Stimulated activated CD4-positive, alpha-beta T cell treated with anti-CD3 and anti-CD28 coated beads, Interleukin-12 subunit alpha, Interleukin-12 subunit beta, amount 100 ng/mL, for 48 hours (primary cell): Measurements from ENCODE around the gene TTC9B.

ENCODE experiments used
- DNase-seq, 3 donors: peaks; one replicate each; pipeline ENCODE4 v3.0.0-alpha.2; 2020; ENCODE audit warnings: low read depth in 2 of 3, low spot score in 1 of 3

TTC9B gene

DNA sequence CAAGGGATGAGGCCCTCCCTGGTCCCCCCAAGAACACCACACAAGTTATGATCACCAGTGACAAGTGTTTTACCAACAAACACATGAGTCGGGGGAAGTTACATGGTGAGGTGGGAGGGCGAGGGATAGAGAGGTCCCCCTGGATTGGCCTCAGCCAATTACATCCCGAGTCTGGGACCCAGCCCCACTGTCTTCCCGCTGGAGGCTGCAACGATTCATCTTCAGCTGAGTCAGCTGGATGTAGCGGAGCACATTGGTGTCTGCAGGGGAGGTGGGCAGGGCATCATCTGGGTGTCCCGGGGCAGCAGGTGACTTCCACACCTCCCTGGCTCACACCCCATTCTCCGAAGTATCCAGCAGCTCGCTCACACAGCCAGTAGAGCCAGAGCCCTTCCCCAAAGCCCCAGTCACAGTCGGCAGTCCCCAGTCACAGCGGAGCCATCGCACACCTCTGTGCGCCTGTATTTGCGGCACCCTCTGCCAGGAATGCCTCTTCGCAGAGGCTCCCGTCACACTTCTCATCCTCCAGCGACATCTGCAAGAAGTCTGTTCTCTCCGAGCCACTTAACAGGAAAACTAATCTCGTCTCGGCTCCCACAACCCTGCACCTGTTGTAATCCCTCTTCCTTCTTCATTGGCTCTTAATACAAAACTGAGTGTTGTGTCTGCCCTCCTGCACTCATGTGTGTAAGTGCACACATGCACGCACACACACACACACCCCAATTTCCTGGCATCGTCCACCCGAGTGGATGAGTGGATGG is 2.0 kb downstream of the TTC9B start:
- no peak for DNase-seq

DNA sequence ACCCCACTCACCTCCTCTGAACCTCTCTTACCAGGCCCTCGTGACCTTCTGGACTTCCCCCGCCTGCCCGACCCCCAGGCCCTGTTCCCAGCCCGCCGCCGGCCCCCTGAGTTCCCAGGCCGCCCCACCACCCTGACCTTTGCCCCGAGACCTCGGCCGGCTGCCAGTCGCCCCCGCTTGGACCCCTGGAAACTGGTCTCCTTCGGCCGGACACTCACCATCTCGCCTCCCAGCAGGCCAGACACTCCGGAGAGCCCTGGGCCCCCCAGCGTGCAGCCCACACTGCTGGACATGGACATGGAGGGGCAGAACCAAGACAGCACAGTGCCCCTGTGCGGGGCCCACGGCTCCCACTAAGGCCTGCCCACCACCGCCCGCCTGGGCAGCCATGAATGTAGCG is 3.2 kb downstream of the TTC9B start:
- DNase-seq: no peak

DNA sequence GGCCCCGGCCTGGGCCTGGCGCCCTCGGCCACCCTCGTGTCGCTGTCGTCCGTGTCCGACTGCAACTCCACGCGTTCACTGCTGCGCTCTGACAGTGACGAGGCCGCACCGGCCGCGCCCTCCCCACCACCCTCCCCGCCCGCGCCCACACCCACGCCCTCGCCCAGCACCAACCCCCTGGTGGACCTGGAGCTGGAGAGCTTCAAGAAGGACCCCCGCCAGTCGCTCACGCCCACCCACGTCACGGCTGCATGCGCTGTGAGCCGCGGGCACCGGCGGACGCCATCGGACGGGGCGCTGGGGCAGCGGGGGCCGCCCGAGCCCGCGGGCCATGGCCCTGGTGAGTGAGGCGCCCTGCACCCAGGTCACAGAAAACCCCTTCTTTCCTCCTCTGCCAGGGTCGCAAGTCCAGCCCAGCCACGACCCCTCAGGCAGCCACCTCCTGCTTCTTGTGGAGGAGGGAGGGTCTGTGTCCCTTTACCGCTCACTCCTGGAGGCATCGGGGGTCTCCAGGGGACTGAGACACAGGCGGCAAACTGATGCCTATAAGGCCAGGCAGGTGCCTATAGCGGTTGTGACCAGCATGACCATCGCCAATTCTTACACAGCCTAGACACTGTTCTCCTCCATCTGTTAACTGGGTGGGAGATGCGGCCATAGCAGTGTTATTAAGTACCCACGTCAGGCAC is 4.2 kb downstream of the TTC9B start:
- DNase-seq: no peak

DNA sequence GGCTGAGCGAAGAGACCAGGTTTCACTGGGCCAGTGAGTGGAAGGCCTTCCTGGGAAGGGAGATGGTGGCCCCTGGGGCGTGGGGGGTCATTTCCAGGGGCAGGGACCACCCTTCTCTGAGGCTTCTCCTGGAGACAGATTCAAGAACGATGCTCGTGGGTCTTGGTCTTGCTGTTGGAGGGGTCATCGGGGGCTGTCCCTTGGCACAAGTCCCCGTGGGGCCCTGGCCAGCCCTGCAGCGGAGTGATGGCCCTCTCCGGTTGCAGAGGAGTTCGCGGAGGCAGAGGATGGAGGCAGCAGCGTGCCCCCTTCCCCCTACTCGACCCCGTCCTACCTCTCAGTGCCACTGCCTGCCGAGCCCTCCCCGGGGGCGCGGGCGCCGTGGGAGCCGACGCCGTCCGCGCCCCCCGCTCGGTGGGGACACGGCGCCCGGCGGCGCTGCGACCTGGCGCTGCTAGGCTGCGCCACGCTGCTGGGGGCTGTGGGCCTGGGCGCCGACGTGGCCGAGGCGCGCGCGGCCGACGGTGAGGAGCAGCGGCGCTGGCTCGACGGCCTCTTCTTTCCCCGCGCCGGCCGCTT is 4.8 kb downstream of the TTC9B start:
- no peak for DNase-seq

DNA sequence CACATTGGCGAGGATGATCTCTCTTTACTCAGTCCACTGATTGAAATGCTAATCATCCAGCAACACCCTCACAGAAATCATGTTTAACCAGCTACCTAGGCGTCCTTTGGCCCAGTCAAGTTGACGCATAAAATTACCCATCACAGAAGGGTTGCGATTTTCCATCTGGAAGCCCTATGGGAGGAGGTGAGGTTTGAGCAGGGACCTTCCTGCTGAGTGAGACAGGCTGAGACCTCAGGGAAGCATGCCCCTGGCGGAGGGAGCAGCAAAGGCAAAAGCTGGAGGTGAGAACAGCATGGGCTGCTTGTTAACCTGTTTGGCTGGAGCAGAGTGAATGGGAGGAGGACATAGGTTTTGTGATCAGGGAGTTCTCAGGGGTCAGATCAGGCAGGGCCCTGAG is 7.3 kb downstream of the TTC9B start:
- DNase-seq: no peak

DNA sequence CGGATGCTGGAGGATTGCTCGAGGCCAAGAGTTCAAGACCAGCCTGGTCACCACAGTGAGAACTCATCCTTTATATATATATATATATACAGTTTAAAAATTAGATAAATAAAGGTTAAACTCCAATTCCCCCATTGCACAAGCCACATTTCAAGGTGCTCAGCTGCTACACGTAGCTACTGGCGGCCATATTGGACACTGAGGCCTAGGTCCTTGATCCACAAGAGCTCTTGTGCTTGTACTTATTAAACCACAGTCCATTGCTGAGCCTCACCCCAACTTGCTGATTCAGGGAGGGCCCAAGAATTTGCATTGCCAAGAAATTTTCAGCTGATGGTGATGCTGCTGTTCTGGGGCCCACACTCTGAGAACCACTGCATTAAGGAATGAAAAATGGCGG is 9.6 kb downstream of the TTC9B start:
- DNase-seq: no peak

DNA sequence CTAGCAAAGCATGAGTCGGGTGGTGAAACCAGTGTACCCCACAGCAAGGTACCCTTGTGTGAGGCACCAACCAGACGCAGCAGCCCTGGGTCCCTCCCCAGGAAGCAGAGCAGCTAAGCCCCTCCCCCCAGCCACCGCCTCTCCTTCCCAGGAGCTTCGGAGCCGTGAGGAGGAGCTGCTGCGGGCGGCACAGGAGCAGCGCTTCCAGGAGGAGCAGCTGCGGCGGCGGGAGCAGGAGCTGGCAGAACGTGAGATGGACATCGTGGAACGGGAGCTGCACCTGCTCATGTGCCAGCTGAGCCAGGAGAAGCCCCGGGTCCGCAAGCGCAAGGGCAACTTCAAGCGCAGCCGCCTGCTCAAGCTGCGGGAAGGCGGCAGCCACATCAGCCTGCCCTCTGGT is 12.4 kb downstream of the TTC9B start:
- DNase-seq: no peak

DNA sequence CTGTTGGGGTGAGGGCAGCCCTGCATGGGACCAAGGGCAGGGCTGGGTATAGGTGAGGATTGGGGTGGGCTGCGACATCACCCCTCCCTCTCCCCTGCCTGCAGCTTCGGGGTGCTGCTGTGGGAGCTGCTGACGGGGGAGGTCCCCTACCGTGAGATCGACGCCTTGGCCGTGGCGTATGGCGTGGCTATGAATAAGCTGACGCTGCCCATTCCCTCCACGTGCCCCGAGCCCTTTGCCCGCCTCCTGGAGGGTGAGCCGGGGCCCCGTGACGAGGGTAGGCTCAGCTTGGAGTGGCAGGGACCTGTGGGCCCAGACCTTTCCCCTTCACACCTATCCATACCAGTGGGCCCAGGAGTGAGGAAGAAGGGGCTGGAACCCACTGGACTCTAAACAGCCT is 13.8 kb downstream of the TTC9B start:
- DNase-seq: no peak

DNA sequence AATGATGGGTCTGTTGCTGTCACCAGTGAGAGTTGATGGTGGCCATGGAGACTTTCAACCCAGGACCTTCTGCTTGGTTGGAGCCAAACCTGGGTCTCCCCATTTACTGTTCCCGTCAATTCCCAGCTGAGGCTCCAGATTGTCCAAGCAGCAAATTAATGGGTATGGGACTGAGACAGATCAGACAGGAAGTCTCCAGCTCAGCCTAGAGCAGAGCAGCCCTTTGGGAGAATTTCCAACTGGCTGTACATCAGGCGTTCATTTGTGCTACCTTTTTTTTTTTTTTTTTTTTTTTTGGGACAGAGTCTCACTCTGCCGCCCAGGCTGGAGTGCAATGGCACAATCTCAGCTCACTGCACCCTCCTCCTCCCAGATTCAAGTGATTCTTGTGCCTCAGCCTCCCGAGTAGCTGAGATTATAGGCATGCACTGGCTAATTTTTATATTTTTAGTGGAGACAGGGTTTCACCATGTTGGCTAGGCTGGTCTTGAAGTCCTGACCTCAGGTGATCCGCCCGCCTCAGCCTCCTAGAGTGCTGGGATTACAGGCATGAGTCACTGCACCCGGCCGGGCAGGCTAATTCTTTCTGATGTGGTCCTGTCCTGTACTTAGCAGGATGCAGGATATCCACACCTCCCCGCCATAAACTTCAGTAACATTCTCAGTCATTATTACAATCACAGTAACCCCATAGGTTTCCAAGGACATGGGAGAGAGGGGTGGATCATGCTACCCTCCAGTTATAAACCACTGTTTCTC is 17.7 kb downstream of the TTC9B start:
- no peak for DNase-seq

DNA sequence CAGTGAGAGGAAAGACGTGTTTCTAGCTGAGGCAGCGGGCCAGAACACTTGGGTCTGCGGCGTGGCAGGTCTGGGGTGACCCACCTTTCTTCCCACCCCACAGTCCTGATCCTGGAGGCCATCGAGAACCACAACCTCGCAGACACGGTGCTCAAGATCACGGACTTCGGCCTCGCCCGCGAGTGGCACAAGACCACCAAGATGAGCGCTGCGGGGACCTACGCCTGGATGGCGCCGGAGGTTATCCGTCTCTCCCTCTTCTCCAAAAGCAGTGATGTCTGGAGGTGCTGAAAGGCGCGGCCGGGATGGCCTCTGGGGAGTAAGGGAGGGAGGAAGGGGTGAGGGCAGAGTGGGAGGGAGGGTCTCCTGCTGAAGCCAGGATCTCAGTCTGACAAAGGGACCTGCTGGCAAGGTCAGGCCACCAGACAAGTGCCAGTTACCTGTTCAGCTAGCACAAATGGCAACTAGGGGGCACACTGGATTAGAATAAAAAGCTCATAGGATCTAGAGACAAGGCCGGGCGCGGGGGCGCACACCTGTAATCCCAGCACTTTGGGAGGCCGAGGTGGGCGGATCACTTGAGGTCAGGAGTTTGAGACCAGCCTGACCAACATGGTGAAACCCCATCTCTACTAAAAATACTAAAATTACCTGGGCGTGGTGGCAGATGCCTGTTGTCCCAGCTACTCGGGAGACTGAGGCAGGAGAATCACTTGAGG is 19.8 kb downstream of the TTC9B start:
- DNase-seq: no peak

DNA sequence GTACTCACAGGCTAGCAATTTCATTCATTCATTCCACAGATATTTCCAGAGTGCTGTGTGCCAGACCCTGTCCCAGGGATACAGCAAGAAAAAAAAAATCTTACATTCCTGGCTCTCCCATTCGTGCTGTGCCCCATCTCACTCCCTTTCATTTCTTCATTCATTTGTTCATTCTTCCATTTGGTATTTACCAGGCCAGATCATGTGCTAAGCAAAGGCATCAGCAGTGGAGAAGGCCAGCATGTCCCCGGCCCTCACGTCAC is 24.7 kb downstream of the TTC9B start:
- DNase-seq: no peak

DNA sequence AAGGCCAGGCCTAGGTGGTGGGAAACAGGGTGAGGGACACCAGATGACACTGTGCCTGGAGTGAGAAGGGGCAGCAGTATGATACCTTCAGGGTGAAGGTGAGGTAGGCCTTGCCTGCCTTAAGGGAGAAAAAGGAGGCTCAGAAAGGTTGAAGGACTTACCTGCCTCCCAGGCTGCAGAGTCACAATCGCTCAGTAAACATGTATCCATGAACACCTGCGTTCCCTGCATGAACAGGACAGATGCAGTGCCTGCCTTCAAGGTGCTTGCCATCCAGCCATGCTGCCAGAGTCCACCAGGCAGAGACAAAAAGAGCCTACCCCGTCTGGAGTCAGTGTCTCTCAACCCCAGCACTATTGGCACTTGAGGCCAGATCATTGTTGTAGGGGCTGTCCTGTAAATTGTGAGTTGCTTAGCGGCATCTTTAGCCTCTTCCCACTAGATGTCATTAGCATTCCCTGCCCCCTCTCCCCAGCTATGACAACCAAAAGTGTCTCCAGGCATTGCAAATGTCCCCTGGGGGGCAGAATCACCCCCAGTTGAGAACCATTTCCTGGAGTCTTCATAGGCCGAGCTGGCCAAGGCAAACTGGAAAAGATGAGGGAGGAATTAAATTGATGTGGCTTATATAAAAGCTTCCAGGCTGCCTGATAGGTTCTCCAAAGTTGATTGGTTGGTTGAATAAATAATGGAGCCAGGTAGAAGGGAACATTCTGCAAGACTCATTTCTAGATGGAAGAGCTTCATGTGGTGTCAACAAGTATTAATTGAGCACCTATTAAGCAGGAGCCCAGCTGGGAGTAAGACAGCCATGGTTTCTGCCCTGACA is 25.2 kb downstream of the TTC9B start:
- DNase-seq: no peak

DNA sequence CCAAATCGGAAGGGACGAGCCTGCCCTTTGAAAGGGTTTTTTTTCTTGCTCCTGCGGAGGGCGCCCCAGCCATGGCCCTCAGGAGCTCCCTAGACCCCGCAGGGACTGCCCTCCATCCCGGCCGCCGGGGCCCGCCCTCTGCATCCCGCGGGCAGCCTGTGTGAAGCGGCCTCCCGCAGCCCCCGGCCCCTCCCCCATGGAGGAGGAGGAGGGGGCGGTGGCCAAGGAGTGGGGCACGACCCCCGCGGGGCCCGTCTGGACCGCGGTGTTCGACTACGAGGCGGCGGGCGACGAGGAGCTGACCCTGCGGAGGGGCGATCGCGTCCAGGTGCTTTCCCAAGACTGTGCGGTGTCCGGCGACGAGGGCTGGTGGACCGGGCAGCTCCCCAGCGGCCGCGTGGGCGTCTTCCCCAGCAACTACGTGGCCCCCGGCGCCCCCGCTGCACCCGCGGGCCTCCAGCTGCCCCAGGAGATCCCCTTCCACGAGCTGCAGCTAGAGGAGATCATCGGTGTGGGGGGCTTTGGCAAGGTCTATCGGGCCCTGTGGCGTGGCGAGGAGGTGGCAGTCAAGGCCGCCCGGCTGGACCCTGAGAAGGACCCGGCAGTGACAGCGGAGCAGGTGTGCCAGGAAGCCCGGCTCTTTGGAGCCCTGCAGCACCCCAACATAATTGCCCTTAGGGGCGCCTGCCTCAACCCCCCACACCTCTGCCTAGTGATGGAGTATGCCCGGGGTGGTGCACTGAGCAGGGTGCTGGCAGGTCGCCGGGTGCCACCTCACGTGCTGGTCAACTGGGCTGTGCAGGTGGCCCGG is 26.1 kb downstream of the TTC9B start:
- no peak for DNase-seq

DNA sequence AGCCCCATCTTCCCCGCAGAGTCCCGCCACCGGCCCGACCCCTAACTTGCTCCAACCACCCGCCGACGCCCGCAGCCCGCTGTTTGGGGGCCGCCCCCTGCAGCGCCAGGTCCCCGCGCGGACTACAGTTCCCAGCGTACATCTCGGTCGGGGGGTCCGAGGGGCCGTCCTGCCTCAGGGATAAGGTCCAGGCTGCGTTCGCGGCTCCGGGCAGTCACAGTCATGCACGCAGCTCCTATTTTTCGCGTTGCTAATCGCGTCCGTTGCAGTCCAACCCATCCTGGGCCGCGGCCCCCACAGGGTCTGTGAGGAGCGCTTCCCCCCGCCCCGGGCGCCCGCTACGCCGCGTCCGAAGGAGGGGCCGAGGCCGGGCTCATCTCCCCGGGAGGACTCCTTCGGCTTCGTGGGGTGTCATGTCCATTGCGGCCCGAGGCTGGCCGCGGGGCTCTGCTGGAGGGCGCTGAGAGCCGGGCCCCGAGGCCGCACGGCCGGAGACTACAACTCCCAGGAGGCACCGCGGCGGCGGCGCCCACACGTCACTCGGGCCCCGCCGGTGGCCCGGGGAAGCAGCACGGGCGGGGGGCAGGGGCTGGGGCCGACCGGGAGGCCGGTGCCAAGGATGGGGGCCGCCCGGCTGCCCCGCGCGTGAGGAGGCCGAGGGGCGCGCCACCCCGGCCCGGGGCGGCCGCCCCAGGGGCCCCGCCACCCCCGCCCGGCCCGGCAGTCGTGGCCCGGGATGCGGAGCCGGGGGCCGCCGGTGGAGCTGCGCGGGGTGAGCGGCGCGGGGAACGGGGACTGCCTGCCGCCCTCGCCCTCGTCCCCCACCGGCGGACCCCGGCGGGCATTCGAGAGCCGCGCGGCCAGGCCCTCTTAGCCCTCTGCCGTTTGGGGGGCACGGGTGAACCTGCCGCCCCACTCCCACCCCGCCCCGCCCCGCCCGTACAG is 27.0 kb downstream of the TTC9B start, which contains the start of gene MAP3K10:
TSS of gene MAP3K10 (plus strand) at position 536 of the 945 bp plus-strand sequence. CDS start 606 bp downstream, outside the sequence.
- DNase-seq: peak; percentile 54 to 75 (median 65)

DNA sequence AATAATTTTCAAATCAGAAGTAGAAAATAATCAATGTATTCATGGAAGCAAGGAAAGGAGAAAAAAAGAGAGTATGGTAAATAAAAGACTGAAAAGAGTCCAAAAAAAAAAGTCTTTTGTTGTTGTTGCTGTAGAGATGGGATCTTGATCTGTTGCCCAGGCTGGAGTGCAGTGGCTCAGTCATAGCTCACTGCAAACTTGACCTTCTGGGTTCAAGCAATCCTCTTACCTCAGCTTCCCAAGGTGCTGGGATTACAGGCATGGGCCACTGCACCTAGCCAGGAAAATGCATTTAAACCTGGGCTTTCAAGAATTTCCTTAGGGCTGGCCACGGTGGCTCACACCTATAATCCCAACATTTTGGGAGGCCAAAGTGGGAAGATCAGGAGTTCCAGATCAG is 33.9 kb downstream of the TTC9B start:
- DNase-seq: no peak

DNA sequence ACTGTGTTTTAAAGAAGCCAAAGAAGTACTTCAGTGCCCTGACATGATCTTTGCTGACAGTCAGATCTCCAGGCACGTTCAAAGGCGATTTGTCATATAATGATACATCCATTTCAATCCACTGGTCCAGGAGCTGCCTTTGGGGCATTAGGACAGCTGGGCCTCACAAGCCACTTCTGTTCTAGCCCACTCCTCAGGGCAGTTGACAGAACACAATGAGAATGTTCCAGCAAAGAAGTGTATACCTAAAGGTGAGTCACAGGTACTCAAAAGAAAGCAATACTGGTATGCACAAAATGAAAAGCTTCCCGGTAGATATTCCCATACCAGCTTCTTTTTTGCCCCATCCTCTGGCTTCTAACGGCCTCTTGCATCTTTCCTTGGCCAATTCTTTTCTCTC is 39.4 kb downstream of the TTC9B start:
- DNase-seq: no peak

DNA sequence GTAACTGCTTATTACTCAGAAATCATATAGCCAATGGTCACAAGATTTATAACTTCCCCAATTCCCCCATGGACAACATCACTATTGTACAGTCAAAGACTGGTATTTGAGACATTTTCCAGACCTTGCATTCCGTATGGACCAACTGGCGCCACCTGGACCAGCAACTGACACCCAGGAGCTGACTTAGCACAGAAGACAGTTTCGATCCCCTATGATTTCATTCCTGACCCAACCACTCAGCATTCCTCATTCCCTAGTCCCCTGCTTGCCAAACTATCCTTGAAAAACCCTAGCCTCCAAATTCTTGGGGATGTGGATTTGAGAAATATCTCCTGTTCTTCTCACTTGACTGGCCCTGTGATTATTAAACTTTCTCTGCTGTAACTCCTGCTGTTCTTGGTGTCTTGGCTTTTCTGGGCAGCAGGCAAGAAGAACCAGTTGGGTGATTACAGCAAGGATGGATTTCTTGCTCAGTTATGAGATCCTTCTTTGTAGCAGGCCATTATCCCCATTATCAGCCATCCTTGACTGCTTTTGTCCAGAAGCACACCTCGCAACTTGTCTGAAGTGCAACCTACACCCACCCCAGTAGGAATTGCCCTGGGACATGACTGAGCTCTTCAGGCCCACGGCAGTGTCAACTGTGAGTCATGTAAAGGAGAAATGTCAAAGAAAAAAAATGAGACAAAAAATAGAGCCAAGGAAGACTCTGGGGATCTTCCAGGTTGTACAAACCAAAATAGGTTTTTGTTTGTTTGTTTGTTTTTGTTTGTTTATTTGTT is 40.7 kb downstream of the TTC9B start:
- DNase-seq: no peak

DNA sequence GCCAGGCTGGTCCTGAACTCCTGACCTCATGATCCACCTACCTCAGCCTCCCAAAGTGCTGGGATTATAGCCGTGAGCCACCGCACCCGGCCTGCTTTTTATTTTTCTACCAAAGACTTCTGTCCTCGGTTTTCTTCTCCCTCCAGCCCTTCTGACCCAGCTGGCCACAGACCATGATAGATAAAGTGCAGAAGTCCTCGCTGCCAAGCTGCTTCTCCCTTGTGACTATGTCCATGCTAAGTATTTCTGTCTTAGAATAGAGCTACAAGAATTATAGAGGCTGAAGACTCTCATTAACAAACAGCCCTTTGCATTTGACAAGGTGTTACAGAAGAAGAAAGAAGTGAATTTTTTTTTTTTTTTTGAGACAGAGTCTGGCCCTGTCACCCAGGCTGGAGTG is 42.4 kb downstream of the TTC9B start:
- DNase-seq: no peak
